ENCODE data around the gene EGFLAM.

- TF ChIP-seq AR (CRISPR knock-in tag; IDR thresholded peaks at IDR 0.05) (no peak), CTCF (IDR thresholded peaks at IDR 0.05) (no peak), ZSCAN18 (CRISPR knock-in tag; IDR thresholded peaks at IDR 0.05) (no peak), ATF1 (CRISPR knock-in tag; IDR thresholded peaks at IDR 0.05) (no peak), ZNF423 (CRISPR knock-in tag; IDR thresholded peaks at IDR 0.05) (no peak), ZNF138 (CRISPR knock-in tag; conservative IDR thresholded peaks at IDR 0.05) (no peak), NFATC4 (CRISPR knock-in tag; IDR thresholded peaks at IDR 0.05) (no peak), MAX (CRISPR knock-in tag; IDR thresholded peaks at IDR 0.05) (no peak), ATF3 (CRISPR knock-in tag; conservative IDR thresholded peaks at IDR 0.05) (no peak), TCF7 (CRISPR knock-in tag; IDR thresholded peaks at IDR 0.05; ENCODE audit: low read depth) (no peak), ZNF232 (CRISPR knock-in tag; IDR thresholded peaks at IDR 0.05) (no peak), ZNF512 (CRISPR knock-in tag; IDR thresholded peaks at IDR 0.05; ENCODE audit: borderline replicate concordance) (no peak), TP53 (CRISPR knock-in tag; IDR thresholded peaks at IDR 0.05) (no peak), SMAD3 (CRISPR knock-in tag; IDR thresholded peaks at IDR 0.05; ENCODE audit: borderline replicate concordance) (no peak)
Observed at GRCh38 chr5:38414348-38414747, 156.0 kb downstream of the EGFLAM start.
